Fibroblast of peridontal ligament (primary cell): Measurements from ENCODE around the gene MICAL3.

Experiments used
- DNase-seq: peaks from one replicate; pipeline ENCODE4 v3.0.0-alpha.2; 2010; ENCODE audit errors: extremely low read depth

MICAL3 gene

DNA sequence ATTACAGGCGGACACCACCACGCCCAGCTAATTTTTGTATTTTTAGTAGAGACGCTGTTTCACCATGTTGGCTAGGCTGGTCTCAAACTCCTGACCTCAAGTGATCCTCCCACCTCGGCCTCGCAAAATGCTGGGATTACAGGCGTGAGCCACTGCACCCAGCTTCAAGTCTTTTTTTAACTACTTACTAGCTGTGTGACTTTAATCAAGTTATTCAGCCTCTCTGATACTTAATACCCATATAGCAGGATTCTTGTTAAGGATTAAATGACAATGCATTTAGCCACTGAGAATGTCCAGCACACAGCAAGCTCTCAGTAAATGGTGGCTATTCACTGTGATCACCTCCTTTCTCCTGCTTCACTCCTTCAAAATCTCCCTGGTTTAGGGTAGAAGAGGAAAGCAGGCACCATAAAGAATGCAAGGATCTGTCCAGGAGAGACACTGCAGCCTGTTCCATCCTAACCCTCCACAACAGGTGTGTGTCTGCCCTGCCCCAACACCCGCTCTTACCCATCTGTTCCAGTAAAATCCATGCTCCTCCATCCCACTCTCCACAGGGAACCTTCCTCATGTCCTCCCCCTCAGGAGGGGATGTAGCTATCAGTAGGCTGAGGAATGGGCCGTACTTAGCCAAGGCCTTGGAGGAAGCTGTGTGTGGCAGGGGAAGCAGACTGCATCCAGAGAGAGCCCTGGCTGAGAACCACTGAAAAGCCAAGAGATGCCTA, 69.3 kb downstream of the MICAL3 start:
- no peak for DNase-seq

GRCh38 chr22:17954200-17954859, 70.0 kb downstream of the MICAL3 start:
- DNase-seq, result no peak

DNA sequence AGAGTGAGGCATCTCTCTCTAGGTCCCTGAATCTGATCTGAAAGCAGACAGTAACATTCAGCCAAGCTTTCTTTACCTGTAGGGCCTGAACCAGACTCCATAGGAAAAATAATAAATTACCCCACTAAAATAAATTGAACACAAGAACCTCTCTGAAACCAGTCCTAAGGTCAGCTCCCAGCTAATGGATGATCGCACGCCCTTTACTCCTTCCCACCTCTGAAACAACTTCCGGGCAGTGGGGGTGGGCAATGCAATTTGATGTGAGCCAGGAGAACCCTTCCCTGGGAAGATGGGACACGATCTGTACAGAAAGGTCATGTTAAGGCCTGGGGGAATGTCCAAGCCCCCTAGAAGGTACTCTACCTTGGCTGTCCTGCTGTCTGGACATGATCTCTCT, 71.2 kb downstream of the MICAL3 start:
- DNase-seq, result no peak

DNA sequence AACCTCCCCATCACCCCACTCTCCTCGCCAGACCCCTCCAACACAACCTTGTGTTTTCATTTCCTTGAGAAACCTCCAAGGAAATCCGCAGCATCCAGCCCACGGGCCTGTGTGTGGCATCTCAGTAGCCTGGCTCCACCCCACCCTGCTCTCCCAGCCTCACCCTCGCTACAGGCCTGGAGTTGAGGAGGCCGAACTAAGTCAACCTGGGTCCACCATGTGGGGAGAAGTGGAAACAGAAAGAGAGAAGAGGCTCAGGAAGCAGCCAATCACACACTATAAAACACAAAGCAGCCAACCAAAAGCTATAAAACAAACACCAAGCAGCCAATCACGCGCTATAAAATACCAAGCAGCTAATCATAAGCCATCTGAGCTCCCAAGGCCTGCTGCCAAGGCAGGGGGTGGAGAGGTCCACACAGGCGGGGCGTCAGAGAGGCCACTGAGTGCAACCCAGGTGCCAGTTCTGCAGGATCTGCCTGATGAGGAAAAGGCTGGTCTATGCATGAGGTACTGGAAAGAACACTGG, 72.0 kb downstream of the MICAL3 start:
- no peak for DNase-seq

- no peak for DNase-seq
Observed at GRCh38 chr22:17951315-17951714, 73.0 kb downstream of the MICAL3 start.

GRCh38 chr22:17950651-17951214, 73.6 kb downstream of the MICAL3 start:
- DNase-seq, result no peak

DNA sequence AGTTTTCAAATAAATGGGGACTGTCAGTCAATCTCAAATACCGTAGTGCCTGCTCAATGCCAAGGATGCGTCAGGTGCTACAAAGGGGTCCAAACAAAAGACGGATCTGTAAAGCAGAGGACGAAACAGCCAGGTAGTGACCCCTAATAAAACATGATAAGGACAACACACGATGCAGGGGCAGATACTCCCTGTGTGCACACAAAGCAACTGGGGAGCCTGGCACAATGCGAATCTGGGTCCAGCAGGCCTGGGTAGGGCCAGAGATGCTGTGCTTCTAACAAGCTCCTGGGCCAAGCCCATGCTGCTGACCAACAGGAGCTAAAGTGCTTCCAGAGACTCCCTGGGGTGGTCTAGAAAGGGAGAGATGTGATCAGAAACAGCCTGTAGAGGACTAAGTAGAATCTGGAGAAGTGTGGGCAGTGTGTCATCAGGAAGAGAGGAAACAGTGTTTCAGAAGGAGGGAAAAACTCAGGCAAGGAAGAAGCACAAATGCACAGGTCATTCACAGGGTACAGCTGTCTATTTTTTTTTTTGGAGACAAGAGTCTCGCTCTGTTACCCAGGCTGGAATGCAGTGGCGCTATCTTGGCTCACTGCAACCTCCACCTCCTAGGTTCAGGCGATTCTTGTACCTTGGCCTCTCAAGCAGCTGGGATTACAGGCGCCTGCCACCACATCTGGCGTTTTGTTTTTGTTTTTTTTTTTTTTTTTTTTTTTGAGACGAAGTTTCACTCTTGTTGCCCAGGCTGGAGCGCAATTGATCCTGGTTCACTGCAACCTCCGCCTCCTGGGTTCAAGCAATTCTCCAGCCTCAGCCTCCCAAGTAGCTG, 74.5 kb downstream of the MICAL3 start:
- no peak for DNase-seq

GRCh38 chr22:17948101-17948500, 76.3 kb downstream of the MICAL3 start:
- no peak for DNase-seq

DNA sequence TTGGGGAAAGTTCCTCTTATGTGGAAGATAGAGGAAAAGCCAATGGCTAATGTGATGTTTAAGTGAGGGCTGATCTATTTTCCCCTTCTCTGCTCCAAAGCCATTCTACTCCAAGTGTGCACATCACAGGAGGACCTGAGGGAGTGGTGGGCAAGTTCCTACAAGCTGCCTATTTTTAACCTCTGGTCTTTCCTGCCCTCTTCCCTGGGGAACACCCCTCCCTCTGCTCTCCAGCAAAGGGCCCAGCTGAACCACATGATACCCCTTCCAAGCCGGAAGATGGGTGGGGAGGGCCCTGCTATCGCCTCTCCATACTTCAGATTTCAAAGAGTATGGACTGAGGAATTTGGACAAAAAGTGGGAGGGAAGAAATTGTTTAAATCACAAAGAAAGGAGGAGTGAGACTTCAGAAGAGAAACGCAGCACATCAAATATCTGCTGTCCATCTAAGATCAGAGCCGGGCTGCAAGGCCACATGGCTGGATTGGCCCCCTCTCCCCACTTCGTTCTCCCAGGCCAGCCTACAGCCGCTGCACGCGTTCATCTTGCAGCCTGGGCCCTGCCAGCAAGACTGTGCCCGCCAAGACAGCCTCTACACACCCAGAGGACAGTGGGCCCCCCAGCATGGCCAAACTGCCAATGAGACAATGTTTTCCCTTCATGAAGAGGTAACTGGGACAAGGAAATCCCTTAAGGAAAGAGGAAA, 77.5 kb downstream of the MICAL3 start:
- DNase-seq, result no peak

DNA sequence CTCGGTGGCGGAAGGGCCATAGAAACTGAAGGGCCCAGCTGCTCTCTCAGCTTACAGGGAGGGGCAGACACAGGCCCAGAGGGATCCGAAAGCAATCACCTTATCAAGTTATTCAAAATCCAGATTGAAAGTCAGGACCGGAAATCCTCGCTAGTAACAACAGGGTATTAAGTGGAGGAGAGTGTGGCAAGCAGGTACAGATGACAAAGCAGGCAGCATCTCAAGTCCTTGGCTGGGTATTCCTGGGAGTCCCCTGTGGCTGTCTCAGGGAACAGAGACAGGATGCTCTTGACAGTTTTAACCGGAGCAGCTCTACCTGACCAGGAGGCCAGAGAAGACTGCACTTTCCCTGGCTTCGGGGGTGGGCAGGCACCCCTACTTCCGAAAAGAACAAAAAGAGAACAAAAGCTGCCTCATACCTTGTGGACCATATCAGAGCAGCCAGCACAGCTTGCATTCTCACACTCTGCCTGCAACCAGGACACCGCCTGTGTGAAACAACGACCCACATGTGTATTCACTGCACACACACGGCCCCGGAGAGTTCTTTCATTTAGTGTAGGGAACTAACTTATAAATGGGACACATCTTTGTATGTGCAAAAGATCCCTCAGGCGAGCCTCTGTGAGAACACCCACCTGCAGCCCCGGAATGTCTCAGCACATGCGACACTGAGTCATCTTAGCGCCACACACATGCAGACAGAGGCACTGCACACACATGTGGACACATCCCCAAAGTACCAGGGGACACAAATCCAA, 78.3 kb downstream of the MICAL3 start:
- no peak for DNase-seq

GRCh38 chr22:17945156-17945887, 79.0 kb downstream of the MICAL3 start:
- DNase-seq, result no peak

- DNase-seq, result no peak
Observed at GRCh38 chr22:17944256-17944655, 80.1 kb downstream of the MICAL3 start.

DNA sequence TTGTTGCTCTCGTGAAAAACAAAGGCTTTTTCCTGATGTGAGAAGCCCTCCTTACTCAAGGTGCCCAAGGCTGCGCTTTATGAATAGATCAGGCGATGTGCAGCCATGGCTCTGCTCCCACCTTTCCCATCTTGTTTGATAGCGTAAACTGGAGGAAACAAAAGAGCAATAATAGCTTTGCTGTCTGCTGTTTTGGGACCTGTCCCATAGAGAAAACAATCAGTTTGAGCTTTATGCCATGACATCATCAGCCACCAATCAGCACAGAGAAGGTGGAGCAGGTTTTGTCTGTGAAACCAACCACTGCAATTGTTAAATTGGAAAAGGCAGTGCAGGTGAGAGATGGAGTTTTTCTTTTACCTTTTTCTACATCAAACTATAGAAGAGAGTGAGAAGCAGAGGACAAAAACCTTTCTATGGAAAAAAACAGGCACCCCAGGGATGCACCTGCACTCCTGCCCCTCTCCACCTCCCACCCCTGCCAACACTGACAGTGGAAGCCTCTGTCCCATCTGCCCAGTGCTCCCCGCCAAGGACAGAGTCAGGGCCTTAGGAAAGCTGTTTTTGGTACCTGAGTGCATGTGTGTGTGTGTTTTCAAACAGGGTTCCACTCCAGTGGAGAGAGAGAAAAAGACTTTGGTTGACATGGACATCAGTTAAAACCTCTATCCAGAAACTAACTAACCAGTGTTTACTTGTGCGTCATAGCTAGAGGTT, 80.7 kb downstream of the MICAL3 start:
- DNase-seq, result no peak

DNA sequence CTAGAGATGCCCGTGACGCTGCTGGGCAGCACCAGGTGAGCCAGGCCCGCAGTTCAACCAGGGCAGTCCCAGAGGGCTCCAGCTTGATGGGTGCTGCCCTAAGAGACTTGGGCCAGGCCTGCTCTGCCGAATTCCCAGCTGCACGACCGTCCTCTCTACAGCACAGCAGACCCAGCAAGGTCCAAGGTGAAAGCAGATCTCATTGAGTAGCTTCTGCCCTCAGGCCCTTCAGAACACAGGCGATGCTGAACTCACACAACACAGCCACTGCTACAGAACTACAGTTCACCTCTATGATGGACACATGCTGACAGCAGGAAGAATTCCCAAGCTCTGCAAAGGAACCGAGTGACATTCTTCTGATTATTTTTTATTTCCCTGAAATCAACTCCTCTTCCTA, 81.6 kb downstream of the MICAL3 start:
- DNase-seq, result no peak

- DNase-seq, result no peak
Observed at GRCh38 chr22:17941471-17942406, 82.6 kb downstream of the MICAL3 start.

- no peak for DNase-seq
Observed at GRCh38 chr22:17939579-17939978, 84.8 kb downstream of the MICAL3 start.

DNA sequence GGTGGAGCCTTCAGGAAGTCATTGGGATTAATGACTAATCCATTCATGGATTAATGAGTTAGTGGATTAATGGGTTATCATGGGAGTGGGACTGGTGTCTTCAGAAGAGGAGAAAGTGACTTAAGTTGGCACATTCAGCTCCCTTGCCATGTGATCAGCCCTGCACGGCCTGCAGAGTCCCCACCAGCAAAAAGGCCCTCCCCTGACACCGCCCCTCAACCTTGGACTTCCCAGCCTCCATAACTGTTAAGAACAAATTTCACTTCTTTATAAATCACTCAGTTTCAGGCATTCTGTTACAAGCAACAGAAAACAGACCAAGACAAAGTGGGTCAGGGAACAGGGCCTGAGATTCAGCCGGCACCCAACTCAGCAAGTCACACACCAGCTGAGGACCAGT, 85.3 kb downstream of the MICAL3 start:
- DNase-seq, result no peak

GRCh38 chr22:17938484-17938924, 85.9 kb downstream of the MICAL3 start:
- no peak for DNase-seq
